Right hindlimb (tissue), 1 donor: ENCODE measurements around the gene INPP4B.
"Not testable (repeated sequence)": the region's sequence is repeated elsewhere in the genome, so short reads cannot be mapped to it uniquely, and the experiment has no call there.

ENCODE experiments used
- DNase-seq: peaks from one replicate; pipeline ENCODE4 v3.0.0-alpha.2; 2018

INPP4B gene

GRCh38 chr4:142405021-142405694 is 440.9 kb downstream of the INPP4B start:
- peak; percentile 80 for DNase-seq

GRCh38 chr4:142404191-142404611 is 441.9 kb downstream of the INPP4B start:
- peak; percentile 78 for DNase-seq

DNA sequence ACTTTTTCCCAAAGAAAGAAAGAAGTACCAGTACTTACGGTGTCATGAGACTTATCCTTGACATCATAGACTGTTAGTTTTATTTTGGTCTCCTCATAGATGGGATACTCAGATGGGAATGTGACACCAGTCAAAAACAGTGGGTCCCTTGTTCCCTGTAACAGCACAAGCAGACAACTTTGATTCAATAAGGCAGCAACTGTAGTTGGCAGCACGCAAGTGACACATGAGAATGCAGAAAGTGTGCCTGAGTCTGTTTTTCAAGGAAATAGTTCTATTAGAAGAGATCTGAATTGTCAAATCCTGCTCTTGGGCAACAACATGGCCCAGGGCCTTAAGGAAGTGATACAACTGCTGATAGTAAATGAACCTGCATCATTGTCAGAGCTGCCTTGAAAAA is 443.2 kb downstream of the INPP4B start:
- peak; percentile 61 for DNase-seq

GRCh38 chr4:142402156-142402555 is 443.9 kb downstream of the INPP4B start:
- DNase-seq = no peak

DNA sequence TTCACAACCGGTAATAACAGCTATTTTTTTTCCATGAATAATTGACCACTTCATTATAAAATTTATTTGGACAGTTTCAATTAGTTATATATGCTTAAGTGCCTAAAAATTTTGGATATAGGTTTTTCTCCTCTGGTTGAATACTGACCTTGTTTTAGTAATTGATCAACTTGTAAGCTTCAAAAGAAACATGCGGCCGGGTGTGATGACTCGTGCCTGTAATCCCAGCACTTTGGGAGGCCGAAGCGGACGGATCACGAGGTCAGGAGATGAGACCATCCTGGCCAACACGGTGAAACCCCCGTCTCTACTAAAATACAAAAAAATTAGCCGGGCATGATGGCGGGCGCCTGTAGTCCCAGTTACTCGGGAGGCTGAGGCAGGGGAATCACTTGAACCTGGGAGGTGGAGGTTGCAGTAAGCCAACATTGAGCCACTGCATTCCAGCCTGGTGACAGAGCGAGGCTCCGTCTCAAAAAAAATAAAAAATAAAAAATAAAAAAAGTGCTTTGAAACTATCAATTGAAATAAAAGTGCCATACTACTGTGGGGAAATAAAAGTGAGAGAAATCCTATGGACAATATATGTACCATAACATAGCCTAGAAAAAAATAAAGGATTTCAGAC is 448.6 kb downstream of the INPP4B start:
- not testable (repeated sequence) for DNase-seq

DNA sequence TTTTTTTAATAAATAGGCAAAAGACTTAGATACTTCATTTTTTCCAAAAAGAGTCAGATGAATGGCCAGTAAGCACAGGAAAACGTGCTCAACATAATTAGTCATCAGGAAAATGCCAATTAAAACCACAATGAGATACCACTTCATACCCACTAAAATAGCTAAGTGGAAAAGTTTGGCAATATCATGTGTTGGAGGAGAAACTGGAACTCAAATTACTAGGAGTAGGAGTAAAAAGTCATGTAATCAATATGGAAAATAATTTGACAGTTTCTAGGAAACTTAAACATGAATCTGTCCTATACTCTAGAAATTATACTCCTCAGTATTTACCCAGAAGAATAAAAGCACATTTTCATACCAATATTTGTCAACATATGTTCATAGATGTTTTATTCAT is 449.8 kb downstream of the INPP4B start:
- DNase-seq = no peak

- DNase-seq = no peak
Observed at GRCh38 chr4:142393127-142393526, 453.0 kb downstream of the INPP4B start.

GRCh38 chr4:142386856-142387255 is 459.2 kb downstream of the INPP4B start:
- DNase-seq = no peak

DNA sequence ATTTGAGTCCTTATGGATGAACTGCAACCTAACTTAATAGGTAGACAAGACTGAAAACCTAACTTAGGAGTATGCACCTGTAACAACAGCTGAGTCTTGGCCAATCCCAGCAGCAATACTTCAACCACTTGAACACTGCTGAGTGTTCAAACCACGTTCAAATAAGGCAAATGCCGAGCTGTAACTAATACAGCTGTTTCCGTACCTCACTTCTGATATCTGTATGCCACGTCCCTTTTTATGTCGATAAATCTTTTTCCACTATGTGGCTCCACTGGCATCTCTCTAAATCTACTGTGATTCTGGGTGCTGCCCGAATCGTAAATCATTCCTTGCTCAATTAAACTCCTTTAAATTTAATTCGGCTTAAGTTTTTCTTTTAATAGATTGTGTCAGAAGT is 459.7 kb downstream of the INPP4B start:
- DNase-seq = no peak

DNA sequence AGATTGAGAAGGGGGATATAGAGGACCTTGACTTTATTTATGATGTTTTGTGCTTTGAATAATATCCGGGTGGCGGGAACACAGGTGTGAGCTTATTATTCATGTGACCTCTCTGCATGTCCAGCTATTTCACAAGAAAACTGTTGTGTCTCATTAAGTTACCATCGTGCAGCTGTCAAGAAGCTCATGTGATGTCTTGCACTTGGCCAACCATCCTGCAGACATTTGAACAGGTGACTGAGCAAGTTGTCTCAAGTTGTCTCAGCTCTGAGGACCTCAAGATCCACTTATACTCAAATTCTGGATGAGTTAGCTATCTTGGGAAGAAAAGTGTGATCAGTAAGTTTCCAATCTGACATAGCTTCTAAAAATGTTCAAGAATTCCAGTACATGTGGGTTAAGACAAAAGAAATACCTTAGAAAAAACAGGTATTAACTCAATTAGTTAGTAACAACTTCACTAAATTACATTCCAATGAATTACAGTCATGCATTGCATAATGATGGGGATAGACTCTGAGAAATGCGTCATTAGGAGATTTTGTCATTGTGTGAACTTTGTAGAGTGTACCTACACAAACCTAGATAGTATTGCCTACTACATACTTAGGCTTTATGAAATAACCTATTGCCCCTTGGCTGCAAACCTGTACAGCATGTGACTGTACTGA is 462.2 kb downstream of the INPP4B start:
- DNase-seq = no peak

DNA sequence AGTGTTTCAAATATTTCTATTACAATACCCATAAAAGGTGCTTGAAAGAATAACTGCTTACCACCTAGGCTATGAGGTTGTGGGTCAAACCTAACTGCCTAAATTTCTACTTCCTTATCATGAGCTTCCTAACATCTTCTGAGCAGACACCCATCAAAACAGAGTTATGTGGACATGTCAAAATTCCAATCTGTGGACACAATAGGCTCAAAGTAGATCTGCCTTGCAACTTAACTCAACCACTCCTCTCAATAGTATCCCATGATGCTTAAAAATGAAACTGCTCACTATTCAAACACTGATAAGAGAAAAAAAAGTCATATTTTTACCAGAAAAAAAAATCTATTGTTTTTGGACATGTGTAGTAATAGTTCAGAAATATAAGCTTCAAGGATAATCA is 462.7 kb downstream of the INPP4B start:
- DNase-seq = no peak

DNA sequence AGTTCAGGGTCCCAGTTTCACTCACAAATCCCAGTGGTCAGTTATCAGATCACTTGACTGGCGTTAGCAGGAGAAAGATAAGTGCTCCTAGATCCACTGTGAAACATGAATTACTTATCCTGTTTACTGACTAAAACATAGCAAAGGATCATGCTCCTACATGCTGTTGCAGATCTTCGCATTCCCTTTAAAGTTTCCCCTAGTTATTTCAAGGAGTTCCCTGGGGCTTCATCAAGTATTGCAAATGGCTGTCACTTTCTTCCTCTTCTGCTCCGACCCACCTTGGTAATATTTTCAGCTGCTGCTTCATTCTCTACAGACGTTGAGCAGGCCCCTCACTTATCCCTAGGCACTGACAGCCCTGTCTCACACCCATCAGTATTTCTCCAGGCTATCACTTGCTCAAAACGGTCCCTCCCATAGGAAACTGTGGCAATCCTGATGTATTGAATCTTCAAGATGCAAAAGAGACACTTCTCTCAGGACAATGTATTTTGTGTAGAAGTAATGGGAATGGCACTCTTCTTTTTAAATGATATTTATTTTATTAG is 466.0 kb downstream of the INPP4B start:
- no peak for DNase-seq

- DNase-seq = no peak
Observed at GRCh38 chr4:142379277-142380051, 466.6 kb downstream of the INPP4B start.

DNA sequence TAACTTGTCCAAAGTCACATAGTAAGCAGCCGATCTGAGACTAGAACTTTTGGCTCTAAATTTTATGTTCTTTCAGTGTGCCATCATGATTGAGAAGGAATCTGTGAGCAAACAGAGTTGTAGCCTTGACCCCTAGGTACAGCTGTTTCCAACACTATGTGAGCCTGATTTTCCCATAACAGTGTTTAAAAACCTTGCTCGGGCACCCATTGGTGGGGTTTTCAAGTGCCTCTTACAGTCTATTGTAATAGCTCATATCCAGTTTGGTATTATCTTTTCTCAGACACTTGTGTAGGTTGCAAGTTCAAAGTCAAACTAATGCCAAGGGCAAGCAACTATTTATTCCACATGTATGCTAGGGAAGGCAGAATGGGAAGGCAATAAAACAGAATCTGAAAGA is 467.9 kb downstream of the INPP4B start:
- DNase-seq = no peak

- DNase-seq = no peak
Observed at GRCh38 chr4:142377342-142378091, 468.6 kb downstream of the INPP4B start.

DNA sequence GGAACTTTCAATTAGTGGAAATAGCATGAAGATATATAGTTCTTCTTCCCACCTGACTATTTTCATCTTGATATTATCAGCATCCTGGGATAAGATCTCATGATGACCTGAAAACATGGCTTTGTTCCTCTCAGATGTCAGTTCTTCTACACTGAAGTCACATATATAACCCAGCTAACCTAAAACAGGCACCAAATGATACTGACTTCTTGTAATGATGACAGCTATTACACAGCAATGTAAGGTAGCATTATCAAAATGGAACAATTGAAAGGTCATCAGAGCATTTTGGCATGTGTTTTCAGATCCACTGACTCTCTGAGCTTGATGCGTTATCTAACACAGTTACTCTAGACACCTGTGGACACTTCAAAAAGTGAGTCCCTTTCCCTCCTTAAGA is 469.9 kb downstream of the INPP4B start:
- DNase-seq = no peak

GRCh38 chr4:142373610-142374009 is 472.5 kb downstream of the INPP4B start:
- DNase-seq = no peak

- DNase-seq = no peak
Observed at GRCh38 chr4:142372530-142373260, 473.4 kb downstream of the INPP4B start.

GRCh38 chr4:142369141-142369540 is 477.0 kb downstream of the INPP4B start:
- DNase-seq = no peak

DNA sequence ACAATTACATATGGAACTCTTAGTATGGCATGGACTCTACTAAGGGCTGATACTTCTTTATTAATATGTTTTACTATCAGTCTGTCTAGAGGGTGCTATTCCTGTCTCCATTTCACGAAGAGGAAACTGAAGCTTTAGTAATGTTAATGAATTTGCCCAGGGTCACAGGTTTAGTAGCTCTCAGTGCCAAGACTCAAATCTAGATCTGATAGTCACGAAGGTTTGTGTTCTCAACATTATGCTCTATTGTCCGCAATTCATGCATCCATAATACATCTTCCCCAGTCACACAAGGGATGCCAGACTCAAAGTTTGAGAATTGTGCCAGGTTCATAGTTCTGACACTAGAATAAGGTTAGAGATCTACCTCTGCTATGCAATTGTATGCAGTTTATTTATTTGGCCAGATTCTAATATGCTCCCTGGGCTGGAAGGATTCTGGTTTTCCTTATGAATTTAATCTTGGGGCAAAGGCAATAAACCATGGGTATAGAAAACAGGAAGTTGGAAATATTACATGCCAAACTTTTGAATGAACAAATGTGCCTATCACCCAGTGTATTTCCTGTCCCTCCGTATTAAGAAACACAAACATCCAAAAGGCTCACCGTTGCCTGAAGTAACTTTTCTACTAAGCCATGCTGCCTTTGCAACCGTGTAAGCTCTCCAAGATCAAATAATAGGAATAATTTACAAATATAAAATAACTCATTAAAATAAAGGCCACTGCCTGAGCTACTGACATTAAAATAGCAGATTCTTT is 478.5 kb downstream of the INPP4B start:
- no peak for DNase-seq

- DNase-seq = no peak
Observed at GRCh38 chr4:142366769-142367181, 479.3 kb downstream of the INPP4B start.
